OCI-M2 (cell line): ENCODE data around the gene TRIM65.

Experiments used
- DNase-seq: peaks from one replicate; lab custom pipeline; 2025; ENCODE audit not compliant: unreplicated experiment; lab: John Stamatoyannopoulos, UW

Gene TRIM65

DNA sequence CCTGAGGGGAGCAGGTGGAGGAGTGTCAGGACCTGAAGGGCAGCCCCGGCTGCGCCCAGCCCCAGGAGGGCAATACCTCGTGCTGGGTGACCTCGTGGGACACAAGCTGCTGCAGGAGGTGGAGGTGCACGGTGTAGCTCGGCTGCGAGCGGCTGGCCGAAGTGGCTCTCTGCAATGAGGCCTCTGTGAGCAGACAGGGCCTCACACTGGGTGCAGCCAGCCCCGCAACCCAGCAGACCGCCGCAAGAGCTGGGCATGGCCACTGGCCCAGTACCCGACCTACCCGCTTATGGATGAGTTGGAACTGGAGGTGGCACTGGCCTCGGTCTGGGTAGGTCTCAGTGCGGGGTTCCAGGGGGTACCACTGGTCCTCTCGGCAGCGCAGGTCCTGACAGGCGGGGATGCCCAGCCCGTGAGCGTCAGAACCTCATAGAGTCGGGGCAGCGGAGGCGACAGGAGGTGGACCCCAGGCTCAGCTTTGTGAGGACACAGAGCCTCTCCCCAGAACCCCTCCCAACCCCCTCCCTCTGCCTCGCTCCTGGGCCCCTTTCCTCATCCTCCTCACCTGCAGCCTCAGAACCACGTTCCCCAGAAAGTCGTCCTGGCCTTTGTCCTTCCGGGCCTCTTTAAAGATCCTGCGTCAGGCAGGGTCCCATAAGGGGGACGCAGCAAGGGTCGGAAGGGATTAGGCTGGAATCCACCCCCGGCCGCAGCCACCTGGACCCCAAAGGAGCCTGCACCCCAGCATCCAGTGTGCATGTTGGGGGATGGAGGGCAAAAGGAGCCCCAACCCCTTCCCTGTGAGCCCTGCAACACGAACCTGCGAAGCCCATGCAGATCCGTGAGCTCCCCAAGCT, 56.6 kb downstream of the TRIM65 start:
- no peak for DNase-seq
